GM21528 (cell line): Measurements from ENCODE around the gene ZG16.
"Not testable (repeated sequence)": the region's sequence is repeated elsewhere in the genome, so short reads cannot be mapped to it uniquely, and the experiment has no call there.

Experiments
- ATAC-seq: cut with Tn5 transposase; IDR thresholded peaks from one replicate; pipeline ENCODE4 v1.9.1; 2021; ENCODE audit warnings: mild to moderate bottlenecking, moderate library complexity; ENCODE audit not compliant: unreplicated experiment, low FRiP score

Gene ZG16

GRCh38 chr16:29783094-29783953 lies 5.3 kb downstream of the ZG16 start:
- not testable (repeated sequence) for ATAC-seq

DNA sequence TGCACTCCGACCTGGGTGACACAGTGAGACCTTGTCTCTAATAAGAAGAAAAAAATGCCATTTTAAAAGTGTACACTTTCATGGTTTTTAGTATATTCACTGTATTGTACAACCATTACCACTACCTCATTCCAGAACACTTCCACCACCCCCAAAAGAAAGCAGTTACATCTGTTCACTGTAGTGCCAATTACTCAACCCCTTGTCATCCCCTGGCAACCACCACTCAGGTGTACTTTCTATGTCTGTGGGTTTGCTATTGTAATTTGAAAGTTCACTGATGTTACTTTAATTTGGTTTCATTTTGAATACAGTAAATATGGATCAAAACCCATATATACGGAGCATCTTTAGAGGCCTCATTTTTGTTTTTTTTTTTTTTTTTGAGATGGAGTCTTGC lies 6.1 kb downstream of the ZG16 start:
- no peak for ATAC-seq

DNA sequence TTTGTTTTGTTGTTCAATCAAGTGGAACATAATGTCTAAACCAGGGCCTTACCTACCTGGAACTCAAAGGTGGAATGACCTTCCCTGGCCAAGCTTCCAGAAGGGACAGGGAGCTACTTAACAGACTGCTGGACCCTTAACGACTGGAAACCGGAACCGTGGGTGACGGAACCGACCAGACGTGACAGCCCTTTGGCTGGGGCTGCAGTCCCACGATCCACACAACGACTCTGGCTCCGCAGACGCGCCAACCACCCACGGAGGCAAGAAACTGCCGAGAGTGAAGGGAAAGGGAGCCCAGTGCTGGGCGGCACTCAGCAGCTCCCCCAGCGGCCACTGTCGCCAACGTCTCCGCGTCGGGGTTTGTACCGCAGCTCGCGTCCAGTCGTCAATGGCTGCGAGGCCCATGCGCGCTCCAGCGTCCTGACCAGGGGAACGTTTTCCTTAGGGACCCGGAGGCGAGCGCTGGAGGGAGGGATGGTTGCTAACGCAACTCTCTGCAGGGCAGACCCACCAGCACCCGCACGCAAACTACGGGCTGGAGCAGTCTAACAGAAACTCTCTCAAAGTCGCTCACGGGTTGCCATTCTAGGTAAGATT lies 6.9 kb downstream of the ZG16 start:
- no peak for ATAC-seq

DNA sequence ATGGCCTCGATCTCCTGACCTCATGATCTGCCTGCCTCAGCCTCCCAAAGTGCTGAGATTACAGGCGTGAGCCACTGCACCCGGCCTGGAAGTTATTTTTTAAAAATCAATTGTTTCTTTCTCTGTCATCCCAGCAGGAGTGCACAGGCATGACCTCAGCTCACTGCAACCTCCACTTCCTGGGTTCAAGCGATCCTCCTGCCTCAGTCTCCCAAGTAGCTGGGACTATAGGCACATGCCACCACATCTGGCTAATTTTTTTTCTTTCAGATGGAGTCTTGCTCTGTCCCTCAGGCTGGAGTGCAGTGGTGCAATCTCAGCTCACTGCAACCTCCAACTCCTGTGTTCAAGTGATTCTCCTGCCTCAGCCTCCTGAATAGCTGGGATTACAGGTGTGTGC lies 9.1 kb downstream of the ZG16 start:
- not testable (repeated sequence) for ATAC-seq

DNA sequence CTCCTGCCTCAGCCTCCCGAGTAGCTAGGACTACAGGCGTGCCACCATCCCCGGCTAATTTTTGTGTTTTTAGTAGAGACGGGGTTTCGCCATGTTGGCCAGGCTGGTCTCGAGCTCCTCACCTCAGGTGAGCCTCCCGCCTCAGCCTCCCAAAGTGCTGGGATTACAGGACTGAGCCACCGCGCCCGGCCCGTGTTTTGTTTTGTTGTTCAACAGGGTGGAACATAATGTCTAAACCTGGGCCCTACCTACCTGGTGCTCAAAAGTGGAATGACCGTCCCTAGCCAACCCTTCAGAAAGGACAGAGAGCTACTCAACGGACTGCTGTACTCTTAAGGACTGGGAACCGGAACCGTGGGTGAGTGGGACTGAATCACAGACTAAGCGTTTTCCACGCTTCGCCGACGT lies 11.7 kb downstream of the ZG16 start:
- no peak for ATAC-seq

DNA sequence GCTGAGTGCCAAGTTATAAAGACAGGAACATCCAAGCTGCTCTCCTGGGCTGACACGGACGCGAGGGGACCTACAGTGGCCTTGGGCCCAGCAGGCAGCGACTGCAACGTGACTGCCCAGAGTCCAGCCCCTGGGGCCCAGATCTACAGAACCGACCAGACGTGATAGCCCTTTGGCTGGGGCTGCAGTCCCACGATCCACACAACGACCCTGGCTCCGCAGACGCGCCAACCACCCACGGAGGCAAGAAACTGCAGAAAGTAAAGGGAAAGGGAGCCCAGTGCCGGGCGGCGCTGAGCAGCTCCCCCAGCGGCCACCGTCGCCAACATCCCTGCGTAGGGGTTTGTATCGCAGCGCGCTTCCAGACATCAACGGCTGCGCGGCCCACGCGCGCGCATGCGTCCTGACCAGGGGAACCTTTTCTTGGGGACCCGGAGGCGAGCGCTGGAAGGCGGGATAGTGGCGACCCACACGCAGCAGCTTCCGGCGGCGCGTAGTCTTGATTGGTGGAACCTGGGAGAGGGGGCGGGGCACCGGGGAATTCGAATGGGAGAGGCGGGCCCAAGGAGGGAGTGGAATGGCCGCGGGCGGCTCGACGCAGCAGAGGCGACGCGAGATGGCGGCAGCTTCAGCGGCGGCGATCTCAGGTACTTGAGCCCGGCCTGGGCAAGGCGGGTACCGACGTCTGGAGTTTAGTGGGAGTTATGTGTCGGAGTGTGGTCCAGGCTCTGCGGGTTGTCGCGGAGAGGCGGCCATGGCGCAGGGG lies 12.3 kb downstream of the ZG16 start, which contains the start of gene KIF22:
Gene KIF22, plus strand, starts transcription at position 569 of the 766 bp plus-strand sequence. Its CDS starts 9 bp downstream, at position 578.
- peak; percentile 88 for ATAC-seq

DNA sequence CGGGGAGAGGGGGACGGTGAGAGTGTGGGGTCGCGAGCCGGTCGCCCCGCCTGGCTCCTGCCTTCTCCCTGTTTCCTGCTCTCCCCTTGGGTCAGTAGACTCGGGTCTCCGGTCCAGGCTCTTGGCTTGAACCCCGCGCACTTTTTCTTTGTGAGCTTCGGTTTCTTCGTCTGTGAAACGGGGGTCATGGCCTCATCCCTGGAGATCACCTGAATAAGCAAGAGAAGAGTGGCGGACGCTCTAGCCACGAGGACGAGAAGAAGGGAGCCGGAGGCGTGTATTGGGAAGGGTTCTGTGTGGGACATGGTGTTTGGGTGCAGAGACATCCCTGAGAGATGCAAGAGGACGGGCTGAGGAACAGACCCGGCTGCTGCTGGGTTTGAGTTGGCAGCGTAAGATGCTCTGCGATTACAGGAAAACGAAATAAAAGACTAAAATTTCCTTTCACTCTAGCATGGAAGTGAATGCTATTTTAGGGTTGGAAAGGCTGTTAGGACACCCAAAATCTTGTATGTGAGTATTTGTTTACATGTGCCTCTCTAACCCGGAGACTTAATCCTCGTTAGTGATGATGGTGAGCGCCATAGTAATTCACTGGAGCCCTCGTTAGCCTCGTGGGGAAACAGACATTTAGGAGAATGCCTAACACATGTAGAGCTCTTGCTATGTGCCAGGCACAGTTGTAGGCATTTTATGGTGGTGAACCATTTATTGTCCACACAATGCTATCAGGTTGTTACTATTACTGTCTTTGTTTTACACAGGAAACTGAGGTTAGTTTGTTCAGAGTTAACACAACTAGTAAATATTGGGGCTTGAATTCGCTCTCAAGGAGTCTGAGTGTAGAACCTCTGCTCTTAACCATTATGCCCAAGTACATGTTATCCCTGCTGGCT lies 13.1 kb downstream of the ZG16 start:
- no peak for ATAC-seq

DNA sequence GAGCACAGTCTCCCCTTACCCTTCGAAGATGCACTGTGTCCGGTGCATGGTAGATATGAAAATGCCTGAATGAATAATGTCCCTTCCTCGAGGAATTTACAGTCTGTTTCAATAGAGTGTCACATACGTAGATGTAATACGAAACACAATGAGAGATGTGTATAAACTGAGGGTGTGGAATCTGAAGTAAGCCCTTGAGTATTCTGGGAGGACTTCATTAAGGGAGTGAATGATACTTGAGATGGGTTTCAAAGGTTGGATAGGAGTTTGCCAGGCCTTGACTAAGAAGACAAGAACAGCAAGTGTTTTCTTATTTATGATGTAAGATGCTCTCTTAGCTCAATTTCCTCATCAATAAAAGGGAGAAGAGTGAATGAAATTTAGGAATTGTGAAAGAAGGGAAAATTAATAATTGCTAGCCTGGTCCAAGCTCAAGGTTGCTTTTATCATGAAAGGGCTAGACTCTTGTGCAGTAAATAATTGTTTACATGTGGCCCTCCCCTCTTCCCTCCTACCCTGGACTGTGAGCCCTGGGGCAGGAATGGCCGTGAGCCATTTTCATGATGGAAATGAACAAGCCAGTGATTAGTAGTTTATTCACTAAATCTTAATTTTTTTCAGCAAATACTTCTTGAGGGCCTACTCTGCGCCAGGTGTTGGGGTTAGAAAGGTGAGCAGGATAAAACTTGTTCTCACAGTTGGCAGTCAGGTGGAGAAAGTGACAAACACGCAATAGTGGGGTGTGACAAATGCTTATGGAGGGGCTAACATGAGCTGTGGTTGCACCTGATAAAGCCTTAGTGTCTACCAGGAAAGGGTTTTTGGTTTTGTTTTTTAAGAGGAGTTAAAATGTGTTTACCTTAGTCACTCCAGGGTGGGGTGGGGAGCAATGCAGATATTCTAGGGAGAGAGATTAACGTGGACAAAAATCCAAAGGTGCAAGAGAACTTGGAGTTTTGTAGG lies 14.1 kb downstream of the ZG16 start:
- no peak for ATAC-seq

- not testable (repeated sequence) for ATAC-seq
Observed at GRCh38 chr16:29793153-29793552, 15.1 kb downstream of the ZG16 start.

- no peak for ATAC-seq
Observed at GRCh38 chr16:29794231-29794710, 16.2 kb downstream of the ZG16 start.

GRCh38 chr16:29802416-29802935 lies 24.4 kb downstream of the ZG16 start:
- no peak for ATAC-seq

DNA sequence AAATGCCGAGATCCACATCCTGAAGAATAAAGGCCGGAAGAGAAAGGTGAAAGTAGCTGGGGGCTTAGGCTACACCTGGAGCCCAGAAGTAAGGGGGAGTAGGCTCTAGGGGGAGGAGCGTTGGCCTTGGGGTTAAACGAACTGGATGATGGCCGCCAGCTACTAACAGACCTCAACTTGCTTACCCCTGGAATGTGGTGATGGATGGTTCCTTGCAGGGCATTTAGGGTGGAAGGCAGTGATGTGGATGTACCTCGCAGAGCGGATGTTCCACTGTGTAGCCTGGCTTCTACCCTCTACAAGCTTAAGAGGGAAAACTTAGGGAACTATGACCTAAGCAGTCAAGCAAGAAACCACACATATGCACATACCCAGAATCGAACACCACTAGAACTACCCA lies 26.0 kb downstream of the ZG16 start:
- no peak for ATAC-seq

GRCh38 chr16:29804455-29805231 lies 26.6 kb downstream of the ZG16 start:
- peak; percentile 0 for ATAC-seq

- peak; percentile 52 for ATAC-seq
Observed at GRCh38 chr16:29805232-29806098, 27.4 kb downstream of the ZG16 start.

DNA sequence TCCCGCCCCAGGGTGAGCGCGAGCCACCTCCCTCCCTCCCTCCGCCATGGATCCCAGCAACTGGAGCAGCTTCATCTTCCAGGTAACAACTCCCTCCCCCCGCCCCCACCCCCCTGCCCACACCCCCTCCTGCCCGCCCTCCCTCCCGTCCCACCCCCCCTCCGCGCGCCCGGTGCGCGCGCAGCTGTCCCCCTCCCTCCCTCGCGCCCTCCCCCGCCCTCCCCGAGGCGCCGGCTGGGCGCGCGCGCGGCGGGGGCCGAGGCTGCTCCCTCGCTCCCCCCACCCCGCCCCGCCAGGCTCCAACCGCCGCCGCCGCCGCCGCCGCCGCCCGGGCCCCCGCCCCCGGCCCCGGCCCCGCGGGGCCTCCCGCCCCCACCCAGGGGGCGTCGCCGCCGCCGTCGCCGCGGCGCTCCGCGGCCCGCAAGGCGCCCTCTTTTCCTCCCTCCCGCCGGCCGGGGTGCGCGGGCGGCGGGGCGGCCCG lies 28.1 kb downstream of the ZG16 start, which contains the start of gene MAZ:
Gene MAZ, plus strand, starts transcription at position 431 of the 481 bp plus-strand sequence. CDS start 173 bp downstream, outside the sequence.
- ATAC-seq, result peak; percentile 1

DNA sequence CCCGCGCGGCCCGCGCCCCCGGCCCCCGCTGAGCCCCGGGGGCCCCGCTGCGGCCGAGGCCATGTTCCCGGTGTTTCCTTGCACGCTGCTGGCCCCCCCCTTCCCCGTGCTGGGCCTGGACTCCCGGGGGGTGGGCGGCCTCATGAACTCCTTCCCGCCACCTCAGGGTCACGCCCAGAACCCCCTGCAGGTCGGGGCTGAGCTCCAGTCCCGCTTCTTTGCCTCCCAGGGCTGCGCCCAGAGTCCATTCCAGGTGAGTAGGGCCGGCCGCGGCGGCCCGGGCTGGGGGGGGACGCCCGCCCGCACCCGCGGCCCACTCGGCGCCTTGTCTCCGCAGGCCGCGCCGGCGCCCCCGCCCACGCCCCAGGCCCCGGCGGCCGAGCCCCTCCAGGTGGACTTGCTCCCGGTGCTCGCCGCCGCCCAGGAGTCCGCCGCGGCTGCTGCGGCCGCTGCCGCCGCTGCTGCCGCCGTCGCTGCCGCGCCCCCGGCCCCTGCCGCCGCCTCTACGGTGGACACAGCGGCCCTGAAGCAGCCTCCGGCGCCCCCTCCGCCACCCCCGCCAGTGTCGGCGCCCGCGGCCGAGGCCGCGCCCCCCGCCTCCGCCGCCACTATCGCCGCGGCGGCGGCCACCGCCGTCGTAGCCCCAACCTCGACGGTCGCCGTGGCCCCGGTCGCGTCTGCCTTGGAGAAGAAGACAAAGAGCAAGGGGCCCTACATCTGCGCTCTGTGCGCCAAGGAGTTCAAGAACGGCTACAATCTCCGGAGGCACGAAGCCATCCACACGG lies 28.8 kb downstream of the ZG16 start:
- ATAC-seq, result peak; percentile 8
